ENCODE data around the gene HSPG2.

Gene HSPG2

GRCh38 chr1:21896652-21897532 is 40.2 kb downstream of the HSPG2 start:
- DNase-seq = no peak

GRCh38 chr1:21896026-21896425 is 41.1 kb downstream of the HSPG2 start:
- DNase-seq = no peak

- DNase-seq = no peak
These were observed 42.9 kb downstream of the HSPG2 start for GRCh38 chr1:21894034-21894881.

GRCh38 chr1:21893046-21893805 is 43.9 kb downstream of the HSPG2 start:
- no peak for DNase-seq

- DNase-seq = no peak
These were observed 45.3 kb downstream of the HSPG2 start for GRCh38 chr1:21891621-21892479.

GRCh38 chr1:21891081-21891480 is 46.0 kb downstream of the HSPG2 start:
- DNase-seq = no peak

- no peak for DNase-seq
These were observed 48.6 kb downstream of the HSPG2 start for GRCh38 chr1:21888500-21888899.

GRCh38 chr1:21887796-21888195 is 49.3 kb downstream of the HSPG2 start:
- no peak for DNase-seq

GRCh38 chr1:21887216-21887736 is 49.8 kb downstream of the HSPG2 start:
- DNase-seq = no peak

- no peak for DNase-seq
These were observed 50.5 kb downstream of the HSPG2 start for GRCh38 chr1:21886486-21887215.

GRCh38 chr1:21885236-21886037 is 51.7 kb downstream of the HSPG2 start:
- no peak for DNase-seq

GRCh38 chr1:21884456-21885235 is 52.5 kb downstream of the HSPG2 start:
- no peak for DNase-seq

- DNase-seq = no peak
These were observed 54.2 kb downstream of the HSPG2 start for GRCh38 chr1:21882721-21883415.

GRCh38 chr1:21881250-21881649 is 55.9 kb downstream of the HSPG2 start:
- no peak for DNase-seq

- DNase-seq = no peak
These were observed 56.5 kb downstream of the HSPG2 start for GRCh38 chr1:21880619-21880970.

- DNase-seq = no peak
These were observed 57.0 kb downstream of the HSPG2 start for GRCh38 chr1:21879928-21880618.

GRCh38 chr1:21878840-21879478 is 58.2 kb downstream of the HSPG2 start:
- DNase-seq = no peak
